Transverse colon (tissue), 4 donors: ENCODE measurements around the gene GDF2. TPM values are rescaled to one million over a fixed set of nuclear protein-coding genes. Genes with fewer than 3 reads are reported as not detected.

Experiments used
- DNase-seq: peaks from one replicate; pipeline ENCODE4 v3.0.0-alpha.2; 2019
- H3K27ac ChIP-seq, 4 donors: fragments of 200-600 bp; sonication (generic); 2 replicates each; pipeline ENCODE4 v1.5.1; 2016 to 2018; ENCODE audit warnings: inconsistent platforms in 4 of 4
- H3K27me3 ChIP-seq: fragments of 200-600 bp; sonication (generic); 2 replicates; pipeline ENCODE4 v1.5.1; 2017; ENCODE audit warnings: inconsistent platforms
- H3K36me3 ChIP-seq, 4 donors: fragments of 200-600 bp; sonication (generic); 2 replicates each; pipeline ENCODE4 v1.5.1; 2017 to 2019; ENCODE audit warnings: inconsistent platforms in 4 of 4
- H3K4me1 ChIP-seq, 4 donors: fragments of 200-600 bp; sonication (generic); 2 replicates each; pipeline ENCODE4 v1.5.1; 2017 to 2020; ENCODE audit warnings: inconsistent platforms in 4 of 4
- H3K4me3 ChIP-seq, 4 donors: fragments of 200-600 bp; sonication (generic); 1 replicate in 1 of 4; 2 replicates in 3 of 4; pipeline versions ENCODE4 v1.5.1 to v1.6.1; 2017 to 2019; ENCODE audit warnings: inconsistent platforms in 4 of 4
- H3K9me3 ChIP-seq, 2 donors: fragments of 200-600 bp; sonication (generic); 2 replicates each; pipeline ENCODE4 v1.5.1; 2017 to 2019; ENCODE audit warnings: inconsistent platforms in 2 of 2
- CTCF ChIP-seq, 5 experiments: fragments of 200-600 bp in 3 of 5; fragments of 450-650 bp in 2 of 5; sonication (generic) in 3 of 5; IDR thresholded peaks; 1 replicate in 2 of 5; 2 replicates in 3 of 5; pipeline ENCODE4 v1.5.1; 2016 to 2017; ENCODE audit warnings: antibody characterized with exemption in 5 of 5, inconsistent platforms in 3 of 5, mild to moderate bottlenecking in 2 of 5, moderate library complexity in 1 of 5
- EP300 ChIP-seq: sonication (generic); formaldehyde crosslinking; IDR thresholded peaks from one replicate; pipeline ENCODE4 v1.6.1; 2017; ENCODE audit warnings: antibody characterized with exemption, low read depth
- POLR2A ChIP-seq: fragments of 450-650 bp; IDR thresholded peaks from one replicate; pipeline ENCODE4 v1.6.1; 2016; ENCODE audit warnings: antibody characterized with exemption, mild to moderate bottlenecking, moderate library complexity
- POLR2AphosphoS5 ChIP-seq, 3 donors: sonication (generic); formaldehyde crosslinking; IDR thresholded peaks; one replicate each; pipeline ENCODE4 v1.6.1; 2016; ENCODE audit warnings: antibody characterized with exemption in 3 of 3
- whole genome bisulfite sequencing, 2 donors: methylation state at CpG; one replicate each; pipeline ENCODE4 v1.1.5; 2018; ENCODE audit warnings: low coverage in 1 of 2; 5-methylcytosine and 5-hydroxymethylcytosine counted together
- in situ Hi-C, 4 donors: fragments of 200-750 bp; cut with MboI; loops; one replicate each; pipeline versions ENCODE4 v1.15.0 to v1.15.1; 2017; ENCODE audit warnings: low sequenced_read_pairs in 3 of 4, low pct_ligation_motif_present in 1 of 4, low pct_unique_long_range_greater_than_20kb in 1 of 4
- intact Hi-C: fragments of 100-400 bp; cut with DNase I; formaldehyde crosslinking; loops from one replicate; pipeline ENCODE4 v1.15.1; 2023; ENCODE audit warnings: low total_unique reads
- total RNA-seq, 4 donors: library from RNA; depleted of rRNA; stranded (reverse); fragments of >200 nt; gene quantifications; one replicate each; pipeline ENCODE4 v1.1.0, GENCODE V29; 2016

GDF2 gene
- total RNA-seq, 4 donors from 2014 or later = not detected

- Histone ChIP-seq H3K9me3 (no peaks in the 10 kb centered on the region), H3K27ac (no peak overlapping the region), H3K27me3 (no peaks in the 10 kb centered on the region), H3K4me3 (no peak overlapping the region), H3K36me3 (no peaks in the 10 kb centered on the region), H3K4me1 (peaks cover 0 to 4% (median 0%) of the 10 kb centered on the region in 4 donors)
- intact Hi-C loops (no loop called here), in situ Hi-C loops (no loop called here)
- no peak for DNase-seq
- 81 to 94% methylated on average over 2 to 4 of the region's 4 CpGs for WGBS, 2 donors
- no peak for TF ChIP-seq POLR2A
- no peak for TF ChIP-seq POLR2AphosphoS5 (IDR thresholded peaks at IDR 0.05)
- no peak for TF ChIP-seq CTCF (IDR thresholded peaks at IDR 0.05)
- TF ChIP-seq EP300 = no peak
Measured at GRCh38 chr10:47286116-47286505, 36.1 kb upstream of the GDF2 start.

- TF ChIP-seq CTCF (IDR thresholded peaks at IDR 0.05) = no peak
- no peak for TF ChIP-seq POLR2A
- TF ChIP-seq POLR2AphosphoS5 (IDR thresholded peaks at IDR 0.05) = no peak
- TF ChIP-seq EP300 = no peak
- intact Hi-C loops = no loop called here
- in situ Hi-C loops = no loop called here
- DNase-seq = no peak
- H3K9me3 ChIP-seq = no peaks in the 10 kb centered on the region
- 83 to 86% methylated on average over 1 to 4 of the region's 4 CpGs for WGBS, 2 donors
- peaks cover 0 to 4% (median 0%) of the 10 kb centered on the region in 4 donors for H3K4me1 ChIP-seq
- no peaks in the 10 kb centered on the region for H3K27me3 ChIP-seq
- H3K4me3 ChIP-seq = no peak overlapping the region
- no peak overlapping the region for H3K27ac ChIP-seq
- no peaks in the 10 kb centered on the region for H3K36me3 ChIP-seq
Measured at GRCh38 chr10:47286591-47287315, 35.5 kb upstream of the GDF2 start.

GRCh38 chr10:47287365-47287802, 34.9 kb upstream of the GDF2 start:
- no peak for TF ChIP-seq EP300
- no peak for TF ChIP-seq POLR2A
- no peak for TF ChIP-seq CTCF (IDR thresholded peaks at IDR 0.05)
- TF ChIP-seq POLR2AphosphoS5 (IDR thresholded peaks at IDR 0.05) = no peak
- Histone ChIP-seq H3K36me3 (no peaks in the 10 kb centered on the region), H3K4me1 (peaks cover 0 to 4% (median 0%) of the 10 kb centered on the region in 4 donors), H3K4me3 (no peak overlapping the region), H3K27ac (no peak overlapping the region), H3K27me3 (no peaks in the 10 kb centered on the region), H3K9me3 (no peaks in the 10 kb centered on the region)
- in situ Hi-C loops = no loop called here
- intact Hi-C loops = no loop called here
- WGBS, 2 donors = 32% methylated on average over 12 of the region's 12 CpGs; no CpG with 5 or more reads in 1 of the 2 donors
- DNase-seq = no peak

GRCh38 chr10:47287805-47288204, 34.4 kb upstream of the GDF2 start:
- WGBS, 2 donors = 89% methylated on average over 6 of the region's 6 CpGs; no CpG with 5 or more reads in 1 of the 2 donors
- Histone ChIP-seq H3K4me3 (no peak overlapping the region), H3K36me3 (no peaks in the 10 kb centered on the region), H3K27me3 (no peaks in the 10 kb centered on the region), H3K9me3 (no peaks in the 10 kb centered on the region), H3K4me1 (peaks cover 0 to 4% (median 0%) of the 10 kb centered on the region in 4 donors), H3K27ac (no peak overlapping the region)
- TF ChIP-seq CTCF (IDR thresholded peaks at IDR 0.05) = no peak
- no peak for TF ChIP-seq POLR2AphosphoS5 (IDR thresholded peaks at IDR 0.05)
- TF ChIP-seq EP300 = no peak
- intact Hi-C loops = no loop called here
- DNase-seq = no peak
- in situ Hi-C loops = no loop called here
